ENCODE data around the gene PHLDA3.

PHLDA3 gene

GRCh38 chr1:201427963-201428362, 41.0 kb downstream of the PHLDA3 start:
- no peak for DNase-seq

GRCh38 chr1:201426479-201427310, 42.3 kb downstream of the PHLDA3 start:
- no peak for DNase-seq

- no peak for DNase-seq
Observed at GRCh38 chr1:201424146-201424545, 44.8 kb downstream of the PHLDA3 start.

DNA sequence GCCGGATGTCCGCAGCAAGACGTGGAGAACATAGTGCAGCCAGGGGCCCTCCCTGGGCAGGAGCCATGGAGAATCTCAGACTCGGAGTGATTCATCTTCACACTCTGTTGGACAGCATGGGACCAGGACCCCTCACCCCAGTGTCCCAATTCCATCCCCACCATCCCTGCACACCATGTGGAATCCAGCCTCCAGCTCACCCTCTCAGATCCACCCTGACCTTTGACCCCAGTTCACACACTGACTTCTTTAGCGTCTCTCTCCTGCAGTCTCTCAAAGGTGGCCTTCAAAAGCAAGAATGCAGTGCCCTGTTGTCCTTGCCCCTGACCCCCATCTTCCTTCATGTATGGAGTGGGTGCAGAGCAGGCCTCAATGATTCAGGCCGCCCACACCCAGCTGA, 45.3 kb downstream of the PHLDA3 start:
- DNase-seq: no peak

GRCh38 chr1:201422436-201423030, 46.5 kb downstream of the PHLDA3 start:
- no peak for DNase-seq

DNA sequence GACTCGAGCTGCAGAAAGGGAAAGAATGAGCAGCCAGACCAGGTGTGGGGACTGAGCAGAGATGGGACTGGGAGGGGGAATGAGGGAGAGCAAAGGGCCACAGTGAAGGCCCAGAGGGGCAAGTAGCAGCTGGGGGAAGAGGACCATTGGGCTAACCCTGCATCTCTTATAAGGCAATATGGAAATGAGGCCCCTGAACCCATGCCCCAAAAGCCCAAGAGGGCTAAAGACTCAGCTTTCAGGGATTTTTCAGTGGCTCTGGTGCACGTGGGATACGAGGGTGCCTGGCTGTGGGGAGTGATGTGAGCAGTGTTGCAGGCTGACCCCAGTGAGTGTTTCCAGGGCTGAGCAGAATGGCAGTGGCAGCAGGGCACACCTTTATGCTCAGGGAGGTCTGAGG, 47.0 kb downstream of the PHLDA3 start:
- DNase-seq: no peak

DNA sequence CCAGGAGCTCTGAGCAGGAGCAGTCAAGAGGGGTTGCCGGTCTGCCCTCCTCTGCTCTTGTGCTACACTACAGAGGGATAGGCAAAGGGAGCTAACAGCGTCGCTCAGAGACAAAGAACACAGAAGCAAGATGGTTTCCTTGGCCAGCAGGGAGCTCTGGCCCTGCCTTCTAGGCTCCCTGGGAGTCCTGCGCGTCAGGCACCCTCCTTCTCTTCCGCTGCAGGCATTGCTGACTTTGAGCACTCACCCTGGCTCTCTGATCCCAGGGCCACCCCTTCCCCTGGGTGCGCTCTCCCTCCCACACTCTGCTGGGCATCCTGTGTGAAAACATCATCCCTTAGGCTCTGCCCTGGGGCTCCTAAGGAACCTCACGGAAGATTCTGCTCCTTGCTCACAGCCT, 47.9 kb downstream of the PHLDA3 start:
- DNase-seq: no peak

GRCh38 chr1:201420608-201421002, 48.4 kb downstream of the PHLDA3 start:
- DNase-seq: no peak

DNA sequence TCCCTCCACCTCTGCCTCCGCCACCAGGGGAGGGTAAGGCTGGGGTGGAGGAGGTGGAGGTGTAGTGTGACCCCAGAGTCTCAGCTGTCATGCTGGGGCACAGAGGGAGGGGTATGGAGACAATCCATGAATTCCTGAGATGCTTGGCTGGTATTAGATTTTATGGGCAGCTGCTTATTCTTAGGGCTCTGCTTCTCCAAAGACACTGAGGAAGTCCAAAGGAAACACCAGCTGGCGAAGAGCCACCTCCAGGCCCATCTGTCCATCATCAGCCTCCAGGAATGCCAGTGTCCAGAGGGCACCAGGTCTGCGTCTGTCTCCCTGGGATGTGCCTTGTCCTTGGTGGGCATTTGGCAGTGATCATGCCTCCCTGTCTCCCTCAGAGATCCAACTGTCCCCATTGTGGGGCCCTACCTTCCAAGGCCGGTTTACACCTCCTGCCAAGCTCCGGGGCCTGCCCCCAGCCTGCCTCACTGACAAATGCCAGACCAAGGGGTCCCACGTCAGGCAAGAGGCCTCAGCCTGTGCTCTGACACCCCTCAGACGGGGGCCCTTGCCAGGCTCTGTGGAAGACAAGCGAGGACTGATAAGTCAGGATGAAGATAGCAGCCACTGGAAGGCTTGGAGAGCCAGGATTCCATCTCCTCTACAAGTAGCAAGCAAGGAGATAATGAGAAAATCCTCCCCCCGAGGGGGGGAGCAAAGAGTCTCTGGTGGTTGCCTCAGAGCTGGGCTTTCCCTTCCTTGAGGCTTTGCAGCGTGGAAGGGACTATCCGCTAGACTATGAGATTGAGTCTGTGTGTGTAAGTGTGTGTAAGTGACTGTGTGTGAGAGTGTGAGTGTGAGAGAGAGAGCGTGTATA, 49.0 kb downstream of the PHLDA3 start:
- DNase-seq: no peak

- no peak for DNase-seq
Observed at GRCh38 chr1:201419256-201419655, 49.7 kb downstream of the PHLDA3 start.

- no peak for DNase-seq
Observed at GRCh38 chr1:201418461-201418860, 50.5 kb downstream of the PHLDA3 start.
